HCT116 (cell line): Measurements from ENCODE around the gene BAIAP2. TPM values are rescaled to one million over a fixed set of nuclear protein-coding genes. Genes with fewer than 3 reads are reported as not detected.
A peak's percentile ranks its signal among the peaks of the same experiment; 100 is the strongest.

Experiments
- ATAC-seq: fragments of 200-7000 bp; cut with Tn5 transposase; 2 replicates; pipeline ENCODE4 v1.9.1; 2020; ENCODE audit warnings: mild to moderate bottlenecking, moderate library complexity
- BruUV-seq: library from RNA; stranded (reverse); fragments of 400-500 nt; replicated peaks from 2 replicates; lab custom pipeline; 2021; lab: Mats Ljungman, UMichigan
- CTCF ChIA-PET: fragments of 300-600 bp; sonication (Branson Sonifier 250); formaldehyde crosslinking; loops from one replicate; lab custom pipeline; 2021; ENCODE audit warnings: antibody characterized with exemption; lab: Charles Lee
- POLR2A ChIA-PET: fragments of 300-600, 350-600 bp; sonication (Branson Sonifier 250); formaldehyde crosslinking; loops from one replicate; lab custom pipeline; 2021; ENCODE audit warnings: antibody characterized with exemption; lab: Charles Lee
- RAD21 ChIA-PET, 2 experiments: fragments of 300-600 bp; sonication (Branson Sonifier 250); formaldehyde crosslinking; loops; one replicate each; lab custom pipeline; 2023; ENCODE audit warnings: low total read pairs in 2 of 2; ENCODE audit not compliant: uncharacterized antibody in 2 of 2, unreplicated experiment in 2 of 2, low non-redundant PET in 1 of 2; lab: Charles Lee
- DNase-seq: peaks from one replicate; pipeline ENCODE4 v3.0.0-alpha.2; 2010; ENCODE audit warnings: low read depth, low spot score
- H2AFZ ChIP-seq: fragments of 200-600 bp; shearing (Covaris generic), sonication (generic); 2 replicates; pipeline ENCODE4 v1.6.1; 2017; ENCODE audit warnings: low read depth, mixed run types, mixed read lengths, antibody characterized with exemption, low read length; ENCODE audit not compliant: poor library complexity, severe bottlenecking
- H3K27ac ChIP-seq: 2 replicates; pipeline ENCODE4 v1.5.1; 2012; ENCODE audit warnings: low read depth, low read length
- H3K27me3 ChIP-seq: fragments of 200-600 bp; sonication (generic); 2 replicates; pipeline ENCODE4 v1.6.1; 2016; ENCODE audit warnings: mixed run types, low read length, mixed read lengths; ENCODE audit not compliant: insufficient read depth
- H3K36me3 ChIP-seq, 2 experiments: fragments of 200-500 bp in 1 of 2; fragments of 200-600 bp in 1 of 2; sonication (Bioruptor generic) in 1 of 2; sonication (generic) in 1 of 2; 2 replicates each; pipeline versions ENCODE4 v1.5.1 to v1.6.1; 2014 to 2016; ENCODE audit warnings: low read length in 2 of 2, inconsistent platforms in 1 of 2, mixed read lengths in 1 of 2, mixed run types in 1 of 2; ENCODE audit not compliant: insufficient read depth in 2 of 2, control insufficient read depth in 1 of 2
- H3K4me1 ChIP-seq, 2 experiments: fragments of 200-600 bp in 1 of 2; sonication (generic) in 1 of 2; 2 replicates each; pipeline versions ENCODE4 v1.5.1 to v1.6.1; 2012 to 2017; ENCODE audit warnings: low read length in 2 of 2, inconsistent platforms in 1 of 2, mild to moderate bottlenecking in 1 of 2, mixed read lengths in 1 of 2, mixed run types in 1 of 2, moderate library complexity in 1 of 2; ENCODE audit not compliant: insufficient read depth in 2 of 2, control insufficient read depth in 1 of 2
- H3K4me2 ChIP-seq: fragments of 200-600 bp; sonication (generic); 2 replicates; pipeline ENCODE4 v1.6.1; 2017; ENCODE audit warnings: mixed run types, low read length, mixed read lengths
- H3K4me3 ChIP-seq, 2 experiments: fragments of 200-600 bp in 1 of 2; sonication (generic) in 1 of 2; replicated peaks in 1 of 2; 2 replicates each; pipeline ENCODE4 v1.5.1; 2011 to 2016; ENCODE audit warnings: low read length in 2 of 2, control low read depth in 1 of 2, low read depth in 1 of 2, mild to moderate bottlenecking in 1 of 2, mixed read lengths in 1 of 2, mixed run types in 1 of 2
- H3K79me2 ChIP-seq: fragments of 200-600 bp; sonication (generic); 2 replicates; pipeline ENCODE4 v1.6.1; 2017; ENCODE audit warnings: mild to moderate bottlenecking, mixed run types, low read length, moderate library complexity, mixed read lengths; ENCODE audit not compliant: insufficient read depth
- H3K9ac ChIP-seq: fragments of 200-600 bp; sonication (generic); 2 replicates; pipeline ENCODE4 v1.6.1; 2016; ENCODE audit warnings: low read length, mixed read lengths
- H3K9me2 ChIP-seq: fragments of 200-600 bp; sonication (generic), shearing (Covaris generic); 2 replicates; pipeline ENCODE4 v1.6.1; 2017; ENCODE audit warnings: mixed run types, mild to moderate bottlenecking, moderate library complexity; ENCODE audit not compliant: insufficient read depth
- H3K9me3 ChIP-seq, 2 experiments: fragments of 200-500 bp in 1 of 2; fragments of 200-600 bp in 1 of 2; sonication (Bioruptor generic) in 1 of 2; sonication (generic) in 1 of 2; 2 replicates each; pipeline ENCODE4 v1.6.1; 2014 to 2017; ENCODE audit warnings: low read length in 2 of 2, mixed read lengths in 2 of 2, inconsistent platforms in 1 of 2, low read depth in 1 of 2, mild to moderate bottlenecking in 1 of 2, mixed run types in 1 of 2, moderate library complexity in 1 of 2; ENCODE audit not compliant: control insufficient read depth in 1 of 2, insufficient read depth in 1 of 2
- H4K20me1 ChIP-seq: fragments of 200-600 bp; sonication (generic), shearing (Covaris generic); 2 replicates; pipeline ENCODE4 v1.6.1; 2017; ENCODE audit warnings: mixed run types, mild to moderate bottlenecking, moderate library complexity; ENCODE audit not compliant: insufficient read depth
- CBX3 ChIP-seq: IDR thresholded peaks from 2 replicates; pipeline ENCODE4 v1.6.1; 2012; ENCODE audit warnings: low read depth
- CEBPB ChIP-seq: IDR thresholded peaks from 2 replicates; pipeline ENCODE4 v1.6.1; 2012; ENCODE audit warnings: low read depth
- CTCF ChIP-seq, 3 experiments: fragments of 200-600 bp in 1 of 3; sonication (generic) in 1 of 3; IDR thresholded peaks in 2 of 3; conservative IDR thresholded peaks in 1 of 3; 2 replicates each; pipeline ENCODE4 v1.5.1; 2012 to 2017; ENCODE audit warnings: low read depth in 2 of 3, low read length in 2 of 3, antibody characterized with exemption in 1 of 3, borderline replicate concordance in 1 of 3, control low read depth in 1 of 3, mild to moderate bottlenecking in 1 of 3, mixed read lengths in 1 of 3, mixed run types in 1 of 3, moderate library complexity in 1 of 3; ENCODE audit not compliant: insufficient read depth in 1 of 3
- EGR1 ChIP-seq: IDR thresholded peaks from 2 replicates; pipeline ENCODE4 v1.6.1; 2012; ENCODE audit warnings: low read depth
- ELF1 ChIP-seq: IDR thresholded peaks from 2 replicates; pipeline ENCODE4 v1.6.1; 2012; ENCODE audit warnings: low read depth, borderline replicate concordance
- EZH2 ChIP-seq: fragments of 200-600 bp; sonication (generic); IDR thresholded peaks from 2 replicates; pipeline ENCODE4 v1.6.1; 2017; ENCODE audit warnings: antibody characterized with exemption, mixed run types
- EZH2phosphoT487 ChIP-seq: fragments of 200-600 bp; IDR thresholded peaks from 2 replicates; pipeline ENCODE4 v1.6.1; 2018; ENCODE audit warnings: antibody characterized with exemption, borderline replicate concordance
- FOSL1 ChIP-seq: IDR thresholded peaks from 2 replicates; pipeline ENCODE4 v1.6.1; 2012; ENCODE audit warnings: low read depth
- MAX ChIP-seq: IDR thresholded peaks from 2 replicates; pipeline ENCODE4 v1.6.1; 2012
- POLR2A ChIP-seq: IDR thresholded peaks from 2 replicates; pipeline ENCODE4 v1.7.0; 2011; ENCODE audit warnings: borderline replicate concordance; ENCODE audit not compliant: insufficient read depth, insufficient read length; ENCODE audit errors: extremely low read depth
- POLR2AphosphoS5 ChIP-seq: IDR thresholded peaks from 2 replicates; pipeline ENCODE4 v1.6.1; 2011; ENCODE audit warnings: mild to moderate bottlenecking, low read depth, low read length, moderate library complexity
- SIN3A ChIP-seq: IDR thresholded peaks from 2 replicates; pipeline ENCODE4 v1.6.1; 2012; ENCODE audit warnings: low read depth
- SP1 ChIP-seq: IDR thresholded peaks from 2 replicates; pipeline ENCODE4 v1.6.1; 2012; ENCODE audit warnings: low read depth
- SRF ChIP-seq: IDR thresholded peaks from 2 replicates; pipeline ENCODE4 v1.6.1; 2012; ENCODE audit warnings: low read depth
- TCF7L2 ChIP-seq: IDR thresholded peaks from 2 replicates; pipeline ENCODE4 v1.7.0; 2011; ENCODE audit warnings: borderline replicate concordance, inconsistent platforms; ENCODE audit not compliant: insufficient read depth, insufficient read length; ENCODE audit errors: extremely low read depth
- YY1 ChIP-seq: IDR thresholded peaks from 2 replicates; pipeline ENCODE4 v1.6.1; 2011; ENCODE audit warnings: low read length, low read depth, moderate library complexity, mild to moderate bottlenecking; ENCODE audit not compliant: insufficient replicate concordance; ENCODE audit errors: extremely low read depth
- ZFX ChIP-seq: fragments of 450-650 bp; IDR thresholded peaks from 2 replicates; pipeline ENCODE4 v1.6.1; 2017
- ZNF274 ChIP-seq: fragments of 200-500 bp; sonication (Bioruptor generic); IDR thresholded peaks from 2 replicates; pipeline ENCODE4 v1.6.1; 2014; ENCODE audit warnings: mild to moderate bottlenecking, low read depth, low read length, inconsistent platforms
- intact Hi-C: fragments of 100-400 bp; cut with micrococcal nuclease; formaldehyde crosslinking; loops from 2 replicates; pipeline ENCODE4 v1.10.0; 2022
- total RNA-seq: library from RNA; stranded (reverse); gene quantifications from one replicate; pipeline ENCODE4 v1.2.1, GENCODE V29; 2021; ENCODE audit not compliant: unreplicated experiment
- TF ChIP-seq, protein P1 (sequence below): IDR thresholded peaks from 2 replicates; pipeline ENCODE4 v1.6.1; 2012
- TF ChIP-seq, protein P2 (sequence below): IDR thresholded peaks from 2 replicates; pipeline ENCODE4 v1.6.1; 2011; ENCODE audit warnings: mild to moderate bottlenecking, low read length, moderate library complexity; ENCODE audit not compliant: insufficient replicate concordance; ENCODE audit errors: extremely low read depth

The BAIAP2 gene
- total RNA-seq, 1 experiment from 2014 or later = 105 TPM

- Histone ChIP-seq H3K27me3 (no peaks in the 10 kb centered on the region), H3K9ac (peak overlapping the region; percentile 72), H3K4me3 (peak overlapping the region; percentile 1 to 31; a peak in 3 of 4 replicates), H4K20me1 (no peaks in the 10 kb centered on the region), H3K36me3 (peaks cover 0 to 9% of the 10 kb centered on the region in 2 experiments; a peak in 1 of 4 replicates), H3K9me3 (no peaks in the 10 kb centered on the region), H3K4me1 (peaks cover 79 to 97% of the 10 kb centered on the region in 2 experiments), H2AFZ (no peak overlapping the region), H3K9me2 (no peaks in the 10 kb centered on the region), H3K27ac (peak overlapping the region; percentile 95), H3K4me2 (peak overlapping the region; percentile 94), H3K79me2 (peaks cover 13% of the 10 kb centered on the region; the same call in 1 of the 2 replicates)
- BruUV-seq = no TSS peak
- ChIA-PET CTCF (interaction anchor here (0.9 to 1.6 kb wide), 6 partner anchors 9 to 110 kb away, joined by 3 to 7 read pairs (median 4); no protein-coding TSS in a partner anchor), RAD21 (interaction anchor here in 1 of 2 experiments (1.0 to 1.2 kb wide), 2 partner anchors 51 to 71 kb away, joined by 3 to 4 read pairs; no protein-coding TSS in a partner anchor), POLR2A (interaction anchor here (0.7 to 1.7 kb wide), 4 partner anchors 45 to 57 kb away, joined by 3 to 9 read pairs (median 4); no protein-coding TSS in a partner anchor)
- intact Hi-C loops = loop anchor here (2.0 kb wide), 1 partner anchor 44 kb away; no protein-coding TSS in a partner anchor
- DNase-seq (peak; percentile 99), ATAC-seq (peak; percentile 68)
- TF ChIP-seq SRF = no peak
- peak; percentile 63; the same call in 1 of the 2 replicates for TF ChIP-seq POLR2AphosphoS5
- no peak for TF ChIP-seq ZNF274
- TF ChIP-seq, protein P1, sequence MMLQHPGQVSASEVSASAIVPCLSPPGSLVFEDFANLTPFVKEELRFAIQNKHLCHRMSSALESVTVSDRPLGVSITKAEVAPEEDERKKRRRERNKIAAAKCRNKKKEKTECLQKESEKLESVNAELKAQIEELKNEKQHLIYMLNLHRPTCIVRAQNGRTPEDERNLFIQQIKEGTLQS = no peak
- no peak for TF ChIP-seq MAX
- no peak for TF ChIP-seq EZH2phosphoT487
- TF ChIP-seq SIN3A = no peak
- TF ChIP-seq POLR2A = no peak
- peak in 2 of 3 experiments; percentile 20 to 27; a peak in 2 of 6 replicates for TF ChIP-seq CTCF (IDR thresholded peaks at IDR 0.05 in 2 of 3, conservative IDR thresholded peaks at IDR 0.05 in 1 of 3; ENCODE audit: borderline replicate concordance in 1 of 3, insufficient read depth in 1 of 3, low read depth in 2 of 3, low read length in 2 of 3)
- no peak for TF ChIP-seq ELF1
- TF ChIP-seq ZFX = no peak
- no peak for TF ChIP-seq EZH2
- TF ChIP-seq, protein P2, sequence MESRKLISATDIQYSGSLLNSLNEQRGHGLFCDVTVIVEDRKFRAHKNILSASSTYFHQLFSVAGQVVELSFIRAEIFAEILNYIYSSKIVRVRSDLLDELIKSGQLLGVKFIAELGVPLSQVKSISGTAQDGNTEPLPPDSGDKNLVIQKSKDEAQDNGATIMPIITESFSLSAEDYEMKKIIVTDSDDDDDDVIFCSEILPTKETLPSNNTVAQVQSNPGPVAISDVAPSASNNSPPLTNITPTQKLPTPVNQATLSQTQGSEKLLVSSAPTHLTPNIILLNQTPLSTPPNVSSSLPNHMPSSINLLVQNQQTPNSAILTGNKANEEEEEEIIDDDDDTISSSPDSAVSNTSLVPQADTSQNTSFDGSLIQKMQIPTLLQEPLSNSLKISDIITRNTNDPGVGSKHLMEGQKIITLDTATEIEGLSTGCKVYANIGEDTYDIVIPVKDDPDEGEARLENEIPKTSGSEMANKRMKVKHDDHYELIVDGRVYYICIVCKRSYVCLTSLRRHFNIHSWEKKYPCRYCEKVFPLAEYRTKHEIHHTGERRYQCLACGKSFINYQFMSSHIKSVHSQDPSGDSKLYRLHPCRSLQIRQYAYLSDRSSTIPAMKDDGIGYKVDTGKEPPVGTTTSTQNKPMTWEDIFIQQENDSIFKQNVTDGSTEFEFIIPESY = no peak
- no peak for TF ChIP-seq CEBPB
- TF ChIP-seq TCF7L2 = peak; percentile 74
- peak; percentile 54 for TF ChIP-seq YY1
- no peak for TF ChIP-seq CBX3
- no peak for TF ChIP-seq FOSL1
- no peak for TF ChIP-seq SP1
- no peak for TF ChIP-seq EGR1
Measured at GRCh38 chr17:81094509-81095382, 59.8 kb downstream of the BAIAP2 start.
